Keratinocyte (primary cell): ENCODE results near the gene CLCN3. TPM values are rescaled to one million over a fixed set of nuclear protein-coding genes. Genes with fewer than 3 reads are reported as not detected.

Experiments used
- DNase-seq: peaks from one replicate; pipeline ENCODE4 v3.0.0-alpha.2; 2011; ENCODE audit warnings: low read depth, missing footprints, low spot score
- FAIRE-seq: peaks from 2 replicates; lab custom pipeline; 2011; peaks lifted over from hg19 to GRCh38; lab: Jason Lieb, UNC
- H2AFZ ChIP-seq: 2 replicates; pipeline ENCODE4 v1.6.0; 2012; ENCODE audit warnings: low read length, control low read depth, inconsistent platforms; ENCODE audit not compliant: control insufficient read depth
- H3K27ac ChIP-seq: 2 replicates; pipeline ENCODE4 v1.5.1; 2011; ENCODE audit warnings: low read length; ENCODE audit not compliant: control insufficient read depth, insufficient read depth
- H3K27me3 ChIP-seq: 3 replicates; pipeline ENCODE4 v1.6.0; 2011; ENCODE audit warnings: low read length; ENCODE audit not compliant: control insufficient read depth, insufficient read depth; ENCODE audit errors: extremely low read depth
- H3K36me3 ChIP-seq, 2 experiments: 2 replicates in 1 of 2; 3 replicates in 1 of 2; pipeline ENCODE4 v1.5.1; 2011; ENCODE audit warnings: low read length in 2 of 2, mild to moderate bottlenecking in 1 of 2; ENCODE audit not compliant: control insufficient read depth in 2 of 2, insufficient read depth in 2 of 2; ENCODE audit errors: extremely low read depth in 1 of 2
- H3K4me1 ChIP-seq: 3 replicates; pipeline ENCODE4 v1.5.1; 2011; ENCODE audit warnings: low read length; ENCODE audit not compliant: control insufficient read depth, insufficient read depth; ENCODE audit errors: extremely low read depth
- H3K4me2 ChIP-seq: 3 replicates; pipeline ENCODE4 v1.6.0; 2011; ENCODE audit warnings: low read depth, low read length; ENCODE audit not compliant: control insufficient read depth, insufficient read depth; ENCODE audit errors: extremely low read depth
- H3K4me3 ChIP-seq, 3 experiments: fragments of 200-600 bp in 1 of 3; sonication (generic) in 1 of 3; 2 replicates in 2 of 3; 3 replicates in 1 of 3; pipeline ENCODE4 v1.5.1; 2011 to 2016; ENCODE audit warnings: low read length in 3 of 3, mild to moderate bottlenecking in 3 of 3, control low read depth in 2 of 3, inconsistent platforms in 1 of 3, low read depth in 1 of 3, mixed read lengths in 1 of 3, mixed run types in 1 of 3, moderate library complexity in 1 of 3; ENCODE audit not compliant: control insufficient read depth in 2 of 3, insufficient read depth in 2 of 3; ENCODE audit errors: extremely low read depth in 1 of 3
- H3K79me2 ChIP-seq: 2 replicates; pipeline ENCODE4 v1.6.0; 2012; ENCODE audit warnings: low read length; ENCODE audit not compliant: control insufficient read depth, insufficient read depth
- H3K9ac ChIP-seq: 3 replicates; pipeline ENCODE4 v1.6.0; 2011; ENCODE audit warnings: low read length; ENCODE audit not compliant: control insufficient read depth, insufficient read depth; ENCODE audit errors: extremely low read depth
- H3K9me1 ChIP-seq: 3 replicates; pipeline ENCODE4 v1.6.0; 2011; ENCODE audit warnings: low read length; ENCODE audit not compliant: control insufficient read depth, insufficient read depth; ENCODE audit errors: extremely low read depth
- H3K9me3 ChIP-seq: 2 replicates; pipeline ENCODE4 v1.5.1; 2012; ENCODE audit warnings: low read depth, low read length; ENCODE audit not compliant: control insufficient read depth
- H4K20me1 ChIP-seq: 3 replicates; pipeline ENCODE4 v1.6.0; 2011; ENCODE audit warnings: low read length; ENCODE audit not compliant: control insufficient read depth, insufficient read depth; ENCODE audit errors: extremely low read depth
- EZH2 ChIP-seq: IDR thresholded peaks from one replicate; pipeline ENCODE4 v1.6.1; 2012; ENCODE audit warnings: inconsistent platforms, mild to moderate bottlenecking, low read length, moderate library complexity
- dilution Hi-C: fragments of 300-500 bp; cut with MboI; formaldehyde crosslinking; loops from one replicate; pipeline ENCODE4 v1.7.0; 2020; ENCODE audit warnings: low sequenced_read_pairs; ENCODE audit not compliant: extremely low pct_ligation_motif_present
- polyA plus RNA-seq, 5 experiments: library from polyadenylated mRNA; depleted of rRNA in 3 of 5; stranded (reverse) in 3 of 5; stranded (forward) in 1 of 5; unstranded in 1 of 5; fragments of >200 nt; gene quantifications; 1 replicate in 1 of 5; 2 replicates in 3 of 5; 3 replicates in 1 of 5; pipeline versions ENCODE4 v1.2.1 to v1.2.3, GENCODE V29; 2011 to 2012; ENCODE audit warnings: missing spikeins in 2 of 5, low read depth in 1 of 5, low replicate concordance in 1 of 5
- TF ChIP-seq, protein P1 (sequence below), 3 experiments: IDR thresholded peaks in 1 of 3; conservative IDR thresholded peaks in 1 of 3; optimal IDR thresholded peaks in 1 of 3; 2 replicates in 2 of 3; 3 replicates in 1 of 3; pipeline versions ENCODE3 to v1.5.1; 2011; ENCODE audit warnings: low read length in 3 of 3, mild to moderate bottlenecking in 3 of 3, moderate library complexity in 2 of 3, control low read depth in 1 of 3, inconsistent platforms in 1 of 3; ENCODE audit not compliant: insufficient read depth in 2 of 3; ENCODE audit errors: extremely low read depth in 1 of 3

Gene CLCN3
- polyA plus RNA-seq, 1 donor (not counting 4 experiments of a cell fraction or from before 2014, with no cell fraction given): 34.2 TPM

GRCh38 chr4:169716677-169717076, 96.3 kb downstream of the CLCN3 start:
- Histone ChIP-seq H3K79me2 (no peaks in the 10 kb centered on the region), H4K20me1 (no peaks in the 10 kb centered on the region), H3K4me3 (no peak overlapping the region), H3K9me3 (no peaks in the 10 kb centered on the region), H3K36me3 (peaks cover 0 to 2% of the 10 kb centered on the region in 2 experiments), H3K9ac (no peak overlapping the region), H3K4me1 (no peaks in the 10 kb centered on the region), H2AFZ (no peak overlapping the region), H3K4me2 (no peak overlapping the region), H3K27ac (no peak overlapping the region), H3K9me1 (no peaks in the 10 kb centered on the region), H3K27me3 (no peaks in the 10 kb centered on the region)
- DNase-seq (no peak), FAIRE-seq (no peak)
- TF ChIP-seq EZH2: no peak
- TF ChIP-seq, protein P1, sequence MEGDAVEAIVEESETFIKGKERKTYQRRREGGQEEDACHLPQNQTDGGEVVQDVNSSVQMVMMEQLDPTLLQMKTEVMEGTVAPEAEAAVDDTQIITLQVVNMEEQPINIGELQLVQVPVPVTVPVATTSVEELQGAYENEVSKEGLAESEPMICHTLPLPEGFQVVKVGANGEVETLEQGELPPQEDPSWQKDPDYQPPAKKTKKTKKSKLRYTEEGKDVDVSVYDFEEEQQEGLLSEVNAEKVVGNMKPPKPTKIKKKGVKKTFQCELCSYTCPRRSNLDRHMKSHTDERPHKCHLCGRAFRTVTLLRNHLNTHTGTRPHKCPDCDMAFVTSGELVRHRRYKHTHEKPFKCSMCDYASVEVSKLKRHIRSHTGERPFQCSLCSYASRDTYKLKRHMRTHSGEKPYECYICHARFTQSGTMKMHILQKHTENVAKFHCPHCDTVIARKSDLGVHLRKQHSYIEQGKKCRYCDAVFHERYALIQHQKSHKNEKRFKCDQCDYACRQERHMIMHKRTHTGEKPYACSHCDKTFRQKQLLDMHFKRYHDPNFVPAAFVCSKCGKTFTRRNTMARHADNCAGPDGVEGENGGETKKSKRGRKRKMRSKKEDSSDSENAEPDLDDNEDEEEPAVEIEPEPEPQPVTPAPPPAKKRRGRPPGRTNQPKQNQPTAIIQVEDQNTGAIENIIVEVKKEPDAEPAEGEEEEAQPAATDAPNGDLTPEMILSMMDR (optimal IDR thresholded peaks at IDR 0.05 in 1 of 3, IDR thresholded peaks at IDR 0.05 in 1 of 3, conservative IDR thresholded peaks at IDR 0.05 in 1 of 3; ENCODE audit: extremely low read depth in 1 of 3, insufficient read depth in 2 of 3, low read length in 3 of 3): no peak
- dilution Hi-C loops: no loop called here

DNA sequence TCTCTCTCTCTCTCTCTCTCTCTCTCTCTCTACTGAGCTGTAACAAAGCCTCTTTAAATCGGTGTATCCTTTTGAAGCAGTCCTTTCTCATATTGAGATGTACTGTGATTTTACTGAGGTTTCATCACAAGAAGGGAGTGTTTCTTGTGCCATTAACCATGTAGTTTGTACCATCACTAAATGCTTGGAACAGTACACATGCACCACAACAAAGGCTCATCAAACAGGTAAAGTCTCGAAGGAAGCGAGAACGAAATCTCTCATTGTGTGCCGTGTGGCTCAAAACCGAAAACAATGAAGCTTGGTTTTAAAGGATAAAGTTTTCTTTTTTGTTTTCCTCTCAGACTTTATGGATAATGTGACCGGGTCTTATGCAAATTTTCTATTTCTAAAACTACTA, 100.2 kb downstream of the CLCN3 start:
- no peak for FAIRE-seq
- Histone ChIP-seq H3K36me3 (peaks cover 0 to 2% of the 10 kb centered on the region in 2 experiments), H3K27me3 (no peaks in the 10 kb centered on the region)

More for the DNA sequence above, 100.2 kb downstream of the CLCN3 start:
- TF ChIP-seq, protein P1 (optimal IDR thresholded peaks at IDR 0.05 in 1 of 3, IDR thresholded peaks at IDR 0.05 in 1 of 3, conservative IDR thresholded peaks at IDR 0.05 in 1 of 3; ENCODE audit: extremely low read depth in 1 of 3, insufficient read depth in 2 of 3, low read length in 3 of 3): no peak
- TF ChIP-seq EZH2: no peak
- Histone ChIP-seq H4K20me1 (no peaks in the 10 kb centered on the region), H3K79me2 (no peaks in the 10 kb centered on the region), H3K4me2 (no peak overlapping the region), H3K9me3 (no peaks in the 10 kb centered on the region), H3K9me1 (no peaks in the 10 kb centered on the region), H3K9ac (no peak overlapping the region), H3K4me1 (no peaks in the 10 kb centered on the region), H3K4me3 (no peak overlapping the region), H3K27ac (no peak overlapping the region), H2AFZ (no peak overlapping the region)
- dilution Hi-C loops: no loop called here
- no peak for DNase-seq
